ENCODE data around the gene PPIP5K1.

Gene PPIP5K1

GRCh38 chr15:43492673-43493601 lies 97.1 kb downstream of the PPIP5K1 start, which contains the start of gene TP53BP1:
TSS of gene TP53BP1 (minus strand) at chr15:43493156. CDS start at chr15:43493043, 113 bp downstream.
- TF ChIP-seq ZFP30 (CRISPR knock-in tag; IDR thresholded peaks at IDR 0.05) (no peak), CSDC2 (CRISPR knock-in tag; IDR thresholded peaks at IDR 0.05) (no peak), ZNF8 (CRISPR knock-in tag; IDR thresholded peaks at IDR 0.05) (no peak), CSRNP3 (CRISPR knock-in tag; IDR thresholded peaks at IDR 0.05) (no peak), ZC3H10 (CRISPR knock-in tag; IDR thresholded peaks at IDR 0.05) (no peak), TCF4 (CRISPR knock-in tag; IDR thresholded peaks at IDR 0.05; ENCODE audit: borderline replicate concordance) (no peak), ZNF565 (CRISPR knock-in tag; conservative IDR thresholded peaks at IDR 0.05; ENCODE audit: low read depth) (no peak), TSHZ2 (CRISPR knock-in tag; IDR thresholded peaks at IDR 0.05) (no peak), PPARA (CRISPR knock-in tag; IDR thresholded peaks at IDR 0.05; ENCODE audit: borderline replicate concordance) (no peak), ARNTL (CRISPR knock-in tag; IDR thresholded peaks at IDR 0.05; ENCODE audit: borderline replicate concordance, low read depth) (no peak), ZFP3 (CRISPR knock-in tag; IDR thresholded peaks at IDR 0.05) (no peak)
- peak; percentile 100 for ATAC-seq

- no peak for ATAC-seq
- TF ChIP-seq OSR1 (CRISPR knock-in tag; IDR thresholded peaks at IDR 0.05): no peak
- TF ChIP-seq ESRRG (CRISPR knock-in tag; IDR thresholded peaks at IDR 0.05): no peak
- TF ChIP-seq TCF4 (CRISPR knock-in tag; IDR thresholded peaks at IDR 0.05; ENCODE audit: borderline replicate concordance): no peak
- TF ChIP-seq CSDC2 (CRISPR knock-in tag; IDR thresholded peaks at IDR 0.05): no peak
- TF ChIP-seq ZNF8 (CRISPR knock-in tag; IDR thresholded peaks at IDR 0.05): no peak
- no peak for TF ChIP-seq SNAI2 (CRISPR knock-in tag; IDR thresholded peaks at IDR 0.05)
- TF ChIP-seq ZFP3 (CRISPR knock-in tag; IDR thresholded peaks at IDR 0.05): no peak
- TF ChIP-seq BACH2 (CRISPR knock-in tag; IDR thresholded peaks at IDR 0.05; ENCODE audit: borderline replicate concordance): no peak
- TF ChIP-seq TSHZ2 (CRISPR knock-in tag; IDR thresholded peaks at IDR 0.05): no peak
- TF ChIP-seq RARB (CRISPR knock-in tag; IDR thresholded peaks at IDR 0.05): no peak
- TF ChIP-seq ZC3H10 (CRISPR knock-in tag; IDR thresholded peaks at IDR 0.05): no peak
- no peak for TF ChIP-seq PPARA (CRISPR knock-in tag; IDR thresholded peaks at IDR 0.05; ENCODE audit: borderline replicate concordance)
- no peak for TF ChIP-seq ISL1 (CRISPR knock-in tag; IDR thresholded peaks at IDR 0.05)
- TF ChIP-seq PATZ1 (CRISPR knock-in tag; IDR thresholded peaks at IDR 0.05; ENCODE audit: borderline replicate concordance): no peak
- TF ChIP-seq CREB5 (CRISPR knock-in tag; IDR thresholded peaks at IDR 0.05; ENCODE audit: low read depth): no peak
- no peak for TF ChIP-seq ARNTL (CRISPR knock-in tag; IDR thresholded peaks at IDR 0.05; ENCODE audit: borderline replicate concordance, low read depth)
- no peak for TF ChIP-seq POU6F1 (CRISPR knock-in tag; IDR thresholded peaks at IDR 0.05; ENCODE audit: borderline replicate concordance, low read depth)
- TF ChIP-seq ZFP30 (CRISPR knock-in tag; IDR thresholded peaks at IDR 0.05): no peak
- no peak for TF ChIP-seq TOX (CRISPR knock-in tag; IDR thresholded peaks at IDR 0.05; ENCODE audit: borderline replicate concordance)
These were observed 97.7 kb downstream of the PPIP5K1 start for GRCh38 chr15:43492266-43492665.
